VCaP (cell line): Measurements from ENCODE around the gene HOGA1.

Experiments used
- H3K27ac ChIP-seq: fragments of 450-650 bp; 2 replicates; pipeline ENCODE4 v1.5.1; 2017
- CTCF ChIP-seq: fragments of 450-650 bp; conservative IDR thresholded peaks from 2 replicates; pipeline ENCODE4 v1.5.1; 2017; ENCODE audit warnings: mild to moderate bottlenecking, moderate library complexity

Gene HOGA1

GRCh38 chr10:97540669-97541500, 43.3 kb upstream of the HOGA1 start:
- H3K27ac ChIP-seq: no peak overlapping the region
- no peak for TF ChIP-seq CTCF

- TF ChIP-seq CTCF: no peak
Observed at GRCh38 chr10:97542169-97543024, 41.8 kb upstream of the HOGA1 start.

DNA sequence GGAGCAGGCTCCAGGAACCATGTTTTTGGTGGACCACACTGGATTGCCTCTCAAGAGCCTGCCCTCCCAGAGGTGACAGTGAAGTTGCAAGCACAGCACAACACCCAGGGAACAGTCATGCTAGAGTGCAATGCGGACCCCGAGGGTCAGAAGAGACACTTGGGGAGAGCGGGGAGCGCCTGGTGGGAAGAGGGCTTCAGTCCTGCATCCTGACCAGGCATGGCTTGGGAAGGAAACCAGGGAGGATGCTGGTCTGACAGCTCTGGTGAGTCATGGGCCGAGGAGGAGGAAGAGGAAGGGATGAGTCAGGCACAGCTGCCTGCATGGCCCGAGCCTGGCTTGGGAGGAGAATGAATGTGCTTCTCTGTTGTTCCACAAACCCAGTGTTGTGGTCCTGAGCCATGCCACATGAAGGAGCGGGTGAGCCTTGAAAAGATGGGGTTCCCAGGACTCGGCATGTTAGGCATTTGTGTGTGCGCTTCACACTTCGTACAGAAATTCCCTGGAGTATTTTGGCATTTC, 41.1 kb upstream of the HOGA1 start:
- TF ChIP-seq CTCF: no peak
- no peak overlapping the region for H3K27ac ChIP-seq

More at GRCh38 chr10:97542169-97543024, 41.8 kb upstream of the HOGA1 start:
- H3K27ac ChIP-seq: no peak overlapping the region

DNA sequence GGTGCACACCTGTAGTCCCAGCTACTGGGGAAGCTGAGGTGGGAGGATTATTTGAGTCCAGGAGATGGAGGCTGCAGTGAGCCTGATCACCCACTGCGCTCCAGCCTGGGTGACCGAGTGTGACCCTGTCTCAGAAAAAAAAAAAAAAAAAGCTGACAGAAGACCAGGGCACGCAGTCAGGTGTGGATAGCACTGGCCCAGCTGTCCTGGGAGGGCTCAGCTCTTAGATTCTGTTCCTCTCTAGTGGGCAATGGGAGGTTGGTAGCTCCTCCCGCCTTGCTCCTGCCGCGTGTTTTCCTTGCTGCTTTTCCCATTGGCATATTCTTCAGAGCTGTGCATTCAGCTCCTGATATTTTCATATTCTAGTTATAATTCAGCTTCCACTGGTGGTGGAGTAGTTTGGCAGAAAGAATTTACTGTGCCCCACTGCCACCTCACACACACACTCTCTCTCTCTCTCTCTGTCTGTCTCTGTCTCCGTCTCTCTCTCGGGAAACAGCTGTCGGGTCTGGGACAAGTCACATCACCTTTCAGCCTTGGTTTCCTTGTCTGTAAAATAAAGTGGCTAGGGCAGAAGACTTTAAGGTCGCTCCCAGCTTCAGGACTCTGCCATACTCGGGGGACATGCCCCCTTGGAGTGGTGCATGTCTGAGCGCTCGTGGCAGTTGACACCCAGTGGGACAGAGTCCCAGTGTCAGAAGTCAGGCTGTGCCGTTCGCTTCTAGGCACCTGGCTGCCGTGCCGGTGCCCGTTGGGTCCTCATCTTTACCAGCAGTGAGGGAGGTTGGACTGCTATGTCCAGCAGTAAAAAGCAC, 37.5 kb upstream of the HOGA1 start:
- H3K27ac ChIP-seq: no peak overlapping the region
- no peak for TF ChIP-seq CTCF

DNA sequence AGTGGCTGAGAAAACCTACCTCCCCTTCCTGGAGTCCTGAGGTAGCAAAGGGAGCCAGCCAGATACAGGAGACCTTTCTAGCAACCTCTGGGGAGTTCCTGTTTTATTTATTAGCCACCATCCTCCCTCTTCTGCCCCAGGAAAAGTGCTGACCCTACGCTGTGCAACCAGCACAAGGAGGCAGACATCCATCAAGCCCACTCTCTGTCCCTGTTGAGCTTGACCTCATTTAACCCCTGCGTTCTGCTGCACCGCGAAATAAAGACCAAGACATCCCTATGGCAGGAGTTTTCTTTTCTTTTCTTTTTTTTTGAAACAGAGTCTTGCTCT, 37.0 kb upstream of the HOGA1 start:
- H3K27ac ChIP-seq: no peak overlapping the region
- TF ChIP-seq CTCF: no peak

DNA sequence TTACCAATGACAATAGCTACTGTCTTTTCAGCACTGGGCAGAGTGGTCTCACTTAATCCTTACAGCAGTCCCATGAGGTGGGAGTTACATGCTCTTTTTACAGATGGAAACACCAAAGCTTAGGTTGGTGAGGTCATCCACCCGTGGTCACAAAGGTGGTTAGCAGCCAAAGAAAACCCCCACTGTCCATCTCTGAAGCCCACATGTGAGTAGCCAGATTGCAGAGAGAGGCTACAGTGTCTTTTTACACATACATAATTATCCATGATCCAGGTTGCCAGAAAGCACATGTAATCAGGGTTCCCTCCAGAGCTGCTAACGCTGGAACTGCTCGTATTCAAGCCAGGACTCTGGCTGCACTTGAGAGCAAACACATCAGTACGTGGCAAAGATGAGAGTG, 36.2 kb upstream of the HOGA1 start:
- no peak overlapping the region for H3K27ac ChIP-seq

More for the DNA sequence above, 36.2 kb upstream of the HOGA1 start:
- TF ChIP-seq CTCF: no peak
